Stomach (tissue), 9 donors: Measurements from ENCODE around the gene KIAA1217. TPM values are rescaled to one million over a fixed set of nuclear protein-coding genes. Genes with fewer than 3 reads are reported as not detected.

ENCODE experiments used
- DNase-seq, 2 donors: peaks; one replicate each; pipeline versions ENCODE4 v3.0.0 to v3.0.0-alpha.2; 2013 to 2019
- H3K27ac ChIP-seq, 5 donors: fragments of 200-600 bp in 4 of 5; sonication (generic) in 4 of 5; one replicate each; pipeline ENCODE4 v1.5.1; 2013 to 2019; ENCODE audit warnings: mild to moderate bottlenecking in 1 of 5, moderate library complexity in 1 of 5
- H3K27me3 ChIP-seq, 3 donors: fragments of 200-600 bp; sonication (generic); one replicate each; pipeline ENCODE4 v1.5.1; 2017 to 2019; ENCODE audit warnings: mixed run types in 1 of 3
- H3K36me3 ChIP-seq, 4 donors: fragments of 200-600 bp; sonication (generic); 1 replicate in 3 of 4; 2 replicates in 1 of 4; pipeline ENCODE4 v1.5.1; 2016 to 2019
- H3K4me1 ChIP-seq, 4 donors: fragments of 200-600 bp; sonication (generic); one replicate each; pipeline ENCODE4 v1.5.1; 2016 to 2019
- H3K4me3 ChIP-seq, 4 donors: fragments of 200-600 bp; sonication (generic) in 3 of 4; one replicate each; pipeline ENCODE4 v1.5.1; 2016 to 2019; ENCODE audit warnings: mild to moderate bottlenecking in 1 of 4
- H3K9me3 ChIP-seq, 4 donors: fragments of 200-600 bp; sonication (generic); one replicate each; pipeline ENCODE4 v1.5.1; 2016 to 2019
- EP300 ChIP-seq: sonication (generic); formaldehyde crosslinking; IDR thresholded peaks from one replicate; pipeline ENCODE4 v1.6.1; 2017; ENCODE audit warnings: antibody characterized with exemption
- POLR2A ChIP-seq, 4 donors: fragments of 450-650 bp; IDR thresholded peaks; one replicate each; pipeline ENCODE4 v1.6.1; 2016; ENCODE audit warnings: antibody characterized with exemption in 4 of 4, control low read depth in 2 of 4, mild to moderate bottlenecking in 1 of 4, moderate library complexity in 1 of 4
- POLR2AphosphoS5 ChIP-seq, 3 donors: sonication (generic); formaldehyde crosslinking; IDR thresholded peaks; one replicate each; pipeline ENCODE4 v1.6.1; 2016; ENCODE audit warnings: antibody characterized with exemption in 3 of 3
- WGBS, 5 donors: extraction: QIAGEN DNeasy Blood & Tissue Kit in 3 of 5; methylation state at CpG; one replicate each; pipeline versions ENCODE4 v1.1.5 to v1.1.7; 2013 to 2018; 5-methylcytosine and 5-hydroxymethylcytosine counted together
- intact Hi-C: fragments of 100-400 bp; cut with DNase I; formaldehyde crosslinking; loops from one replicate; pipeline ENCODE4 v1.15.1; 2023; ENCODE audit warnings: low total_unique reads
- polyA plus RNA-seq, 3 donors: library from polyadenylated mRNA; stranded (reverse); fragments of 200-250 nt; gene quantifications; one replicate each; pipeline ENCODE4 v1.2.3, GENCODE V29; 2013
- total RNA-seq, 5 donors: library from RNA; depleted of rRNA; stranded (reverse); fragments of >200 nt; gene quantifications; one replicate each; pipeline versions ENCODE4 v1.1.0 to v1.2.3, GENCODE V29; 2014 to 2016
- TF ChIP-seq, protein P1 (sequence below), 7 experiments: fragments of 450-650 bp in 4 of 7; fragments of 200-600 bp in 3 of 7; sonication (generic) in 3 of 7; IDR thresholded peaks; one replicate each; pipeline ENCODE4 v1.5.1; 2016 to 2019; ENCODE audit warnings: antibody characterized with exemption in 7 of 7, control low read depth in 2 of 7, mild to moderate bottlenecking in 1 of 7
- donor health status: healthy with polysubstance abuse.
- donor health status: Bipolar disorder and iron deficiency.
- donor health status: healthy.

The KIAA1217 gene
- total and polyA plus RNA-seq, 8 donors, result 6.2 to 112 (median 24.6) TPM

DNA sequence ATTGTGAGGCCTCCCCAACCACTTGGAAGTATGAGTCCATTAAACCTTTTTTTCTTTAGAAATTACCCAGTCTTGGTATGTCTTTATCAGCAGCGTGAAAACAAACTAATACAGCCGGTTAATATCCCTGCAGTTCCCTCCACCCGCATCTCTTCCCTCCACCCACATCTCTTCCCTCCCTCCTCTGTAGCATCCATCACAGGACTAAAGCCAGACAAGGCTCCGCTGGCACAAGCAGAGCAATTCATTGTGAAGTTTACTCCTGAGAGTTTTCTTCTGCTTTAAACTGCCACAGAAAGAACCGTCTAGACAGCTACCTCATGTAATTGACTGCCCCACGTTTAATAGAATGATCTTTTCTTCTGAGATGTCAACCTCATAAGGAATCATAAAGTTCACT is 131.5 kb downstream of the KIAA1217 start:
- no peaks in the 10 kb centered on the region for H3K36me3 ChIP-seq
- intact Hi-C loops, result no loop called here
- H3K9me3 ChIP-seq, result no peaks in the 10 kb centered on the region
- DNase-seq, result no peak
- H3K27me3 ChIP-seq, result no peaks in the 10 kb centered on the region
- WGBS, 5 donors, result 73 to 81% (median 76%) methylated on average over 6 of the region's 6 CpGs
- TF ChIP-seq POLR2A (IDR thresholded peaks at IDR 0.05) (no peak), POLR2AphosphoS5 (IDR thresholded peaks at IDR 0.05) (no peak), EP300 (no peak)
- TF ChIP-seq, protein P1, sequence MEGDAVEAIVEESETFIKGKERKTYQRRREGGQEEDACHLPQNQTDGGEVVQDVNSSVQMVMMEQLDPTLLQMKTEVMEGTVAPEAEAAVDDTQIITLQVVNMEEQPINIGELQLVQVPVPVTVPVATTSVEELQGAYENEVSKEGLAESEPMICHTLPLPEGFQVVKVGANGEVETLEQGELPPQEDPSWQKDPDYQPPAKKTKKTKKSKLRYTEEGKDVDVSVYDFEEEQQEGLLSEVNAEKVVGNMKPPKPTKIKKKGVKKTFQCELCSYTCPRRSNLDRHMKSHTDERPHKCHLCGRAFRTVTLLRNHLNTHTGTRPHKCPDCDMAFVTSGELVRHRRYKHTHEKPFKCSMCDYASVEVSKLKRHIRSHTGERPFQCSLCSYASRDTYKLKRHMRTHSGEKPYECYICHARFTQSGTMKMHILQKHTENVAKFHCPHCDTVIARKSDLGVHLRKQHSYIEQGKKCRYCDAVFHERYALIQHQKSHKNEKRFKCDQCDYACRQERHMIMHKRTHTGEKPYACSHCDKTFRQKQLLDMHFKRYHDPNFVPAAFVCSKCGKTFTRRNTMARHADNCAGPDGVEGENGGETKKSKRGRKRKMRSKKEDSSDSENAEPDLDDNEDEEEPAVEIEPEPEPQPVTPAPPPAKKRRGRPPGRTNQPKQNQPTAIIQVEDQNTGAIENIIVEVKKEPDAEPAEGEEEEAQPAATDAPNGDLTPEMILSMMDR (IDR thresholded peaks at IDR 0.05), result no peak
- H3K27ac ChIP-seq, result no peak overlapping the region
- H3K4me3 ChIP-seq, result no peak overlapping the region
- peaks cover 7 to 35% (median 18%) of the 10 kb centered on the region in 4 donors for H3K4me1 ChIP-seq

DNA sequence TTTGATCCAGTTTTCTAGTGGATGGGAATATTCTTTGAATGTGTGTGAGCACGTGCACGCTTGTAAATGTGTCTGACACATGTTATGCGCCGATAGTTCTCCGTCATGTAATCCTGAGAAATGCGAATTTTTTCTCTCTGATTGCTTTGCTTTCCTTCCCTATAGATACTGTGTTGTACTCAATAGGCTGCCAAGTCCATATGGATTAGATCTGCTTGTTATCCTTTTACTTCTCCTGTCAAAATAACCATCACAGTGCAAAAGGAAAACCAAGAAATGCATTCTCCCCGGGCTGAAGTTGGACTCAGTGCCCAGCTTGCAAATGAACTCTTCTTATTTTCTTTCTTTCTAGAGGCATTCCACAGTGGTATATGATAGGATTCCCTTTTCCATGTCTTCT is 131.9 kb downstream of the KIAA1217 start:
- Histone ChIP-seq H3K27me3 (no peaks in the 10 kb centered on the region), H3K4me1 (peaks cover 7 to 35% (median 18%) of the 10 kb centered on the region in 4 donors), H3K9me3 (no peaks in the 10 kb centered on the region), H3K27ac (no peak overlapping the region), H3K36me3 (no peaks in the 10 kb centered on the region), H3K4me3 (no peak overlapping the region)
- WGBS, 5 donors, result 64 to 90% (median 78%) methylated on average over 7 of the region's 7 CpGs
- TF ChIP-seq POLR2AphosphoS5 (IDR thresholded peaks at IDR 0.05) (no peak), EP300 (no peak), POLR2A (IDR thresholded peaks at IDR 0.05) (no peak)
- TF ChIP-seq, protein P1 (IDR thresholded peaks at IDR 0.05), result no peak
- intact Hi-C loops, result no loop called here
- DNase-seq, result no peak

DNA sequence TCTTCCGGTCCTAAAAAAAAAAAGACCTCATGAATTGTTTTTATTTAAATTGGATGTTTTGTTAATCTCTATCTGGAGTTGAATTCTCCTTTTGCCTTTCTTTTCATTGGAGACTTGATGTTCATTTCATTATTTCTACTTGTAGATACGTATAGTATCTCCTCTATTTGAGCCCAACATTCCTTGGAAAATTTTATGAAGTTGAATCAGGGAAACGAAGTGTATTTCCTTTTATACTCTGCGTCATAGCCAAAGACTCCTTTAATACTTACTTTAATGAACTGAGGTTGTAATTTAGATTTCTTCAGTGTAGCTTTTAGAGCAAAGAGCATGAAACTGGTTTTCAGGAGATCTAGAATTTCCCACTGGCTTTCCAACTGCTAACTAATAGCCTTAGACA is 132.4 kb downstream of the KIAA1217 start:
- TF ChIP-seq POLR2A (IDR thresholded peaks at IDR 0.05) (no peak), EP300 (no peak), POLR2AphosphoS5 (IDR thresholded peaks at IDR 0.05) (no peak)
- TF ChIP-seq, protein P1 (IDR thresholded peaks at IDR 0.05), result no peak
- peaks cover 7 to 35% (median 18%) of the 10 kb centered on the region in 4 donors for H3K4me1 ChIP-seq
- no peaks in the 10 kb centered on the region for H3K27me3 ChIP-seq
- H3K36me3 ChIP-seq, result no peaks in the 10 kb centered on the region
- H3K4me3 ChIP-seq, result no peak overlapping the region
- intact Hi-C loops, result no loop called here
- WGBS, 5 donors, result 65 to 82% (median 78%) methylated on average over 4 of the region's 4 CpGs
- H3K9me3 ChIP-seq, result no peaks in the 10 kb centered on the region
- DNase-seq, result no peak
- no peak overlapping the region for H3K27ac ChIP-seq

DNA sequence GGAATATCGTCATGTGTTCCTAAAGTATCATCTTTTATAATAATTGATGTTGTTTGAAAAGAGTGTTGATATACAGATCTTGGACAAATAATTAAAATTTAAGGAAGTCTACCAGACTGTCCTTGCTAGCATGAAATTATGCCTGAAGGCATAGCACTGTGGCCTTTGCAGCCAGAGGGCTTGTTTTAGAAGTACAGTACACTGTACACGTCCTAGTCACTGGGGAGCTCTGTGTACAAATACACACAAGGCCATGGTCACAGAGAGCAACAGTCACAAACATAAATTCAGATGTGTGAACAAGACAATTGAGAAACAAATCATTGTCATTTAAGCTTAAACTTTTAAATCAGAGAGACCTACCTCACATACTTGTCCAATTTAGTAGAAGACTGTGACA is 133.0 kb downstream of the KIAA1217 start:
- H3K27ac ChIP-seq, result no peak overlapping the region
- TF ChIP-seq, protein P1 (IDR thresholded peaks at IDR 0.05), result no peak
- TF ChIP-seq EP300 (no peak), POLR2A (IDR thresholded peaks at IDR 0.05) (no peak), POLR2AphosphoS5 (IDR thresholded peaks at IDR 0.05) (no peak)

More for the DNA sequence above, 133.0 kb downstream of the KIAA1217 start:
- Histone ChIP-seq H3K9me3 (no peaks in the 10 kb centered on the region), H3K4me3 (no peak overlapping the region), H3K36me3 (no peaks in the 10 kb centered on the region), H3K27me3 (no peaks in the 10 kb centered on the region), H3K4me1 (peaks cover 7 to 37% (median 20%) of the 10 kb centered on the region in 4 donors)
- no peak for DNase-seq
- 58 to 79% (median 74%) methylated on average over 2 of the region's 2 CpGs for WGBS, 5 donors
- intact Hi-C loops, result no loop called here
